Fibroblast of villous mesenchyme (primary cell): ENCODE results near the gene PPP4R1. TPM values are rescaled to one million over a fixed set of nuclear protein-coding genes. Genes with fewer than 3 reads are reported as not detected.

Experiments used
- DNase-seq: peaks from one replicate; pipeline ENCODE4 v3.0.0-alpha.2; 2010; ENCODE audit warnings: low read depth
- H3K4me3 ChIP-seq: 2 replicates; pipeline ENCODE4 v1.5.1; 2011; ENCODE audit warnings: low read depth, mild to moderate bottlenecking, low read length
- CTCF ChIP-seq: IDR thresholded peaks from 2 replicates; pipeline ENCODE4 v1.5.1; 2012; ENCODE audit warnings: low read depth, mild to moderate bottlenecking, low read length; ENCODE audit not compliant: insufficient read depth
- total RNA-seq: library from RNA; depleted of rRNA; stranded (reverse); fragments of >200 nt; gene quantifications from 2 replicates; pipeline ENCODE4 v1.2.3, GENCODE V29; 2012

PPP4R1 gene
- total RNA-seq, 1 donor = 136 TPM

DNA sequence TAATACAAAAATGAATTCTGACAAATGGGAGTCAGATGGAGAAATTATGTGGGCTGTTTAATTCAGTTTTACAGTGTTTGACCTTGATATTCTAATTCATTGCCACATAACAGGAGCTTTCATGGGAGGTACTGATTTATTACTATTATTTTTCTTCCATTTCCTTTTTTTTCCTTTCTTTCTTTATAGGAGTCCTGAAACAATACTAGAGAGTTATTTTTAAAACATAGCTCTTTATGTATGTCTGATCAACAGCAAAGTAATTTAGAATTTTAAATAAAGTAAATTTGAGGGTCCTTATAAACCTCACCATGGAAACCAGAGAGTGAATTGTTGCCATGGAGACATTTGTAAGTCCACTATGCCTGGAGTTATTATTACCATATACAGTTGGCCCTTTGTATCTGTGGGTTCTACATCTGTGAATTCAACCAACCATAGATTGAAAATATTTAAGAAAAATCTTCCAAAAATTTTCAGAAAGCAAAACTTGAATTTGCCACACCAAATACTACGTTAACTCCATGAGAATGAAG lies 40.9 kb upstream of the PPP4R1 start:
- DNase-seq = no peak
- no peak for TF ChIP-seq CTCF
- H3K4me3 ChIP-seq = no peak overlapping the region

DNA sequence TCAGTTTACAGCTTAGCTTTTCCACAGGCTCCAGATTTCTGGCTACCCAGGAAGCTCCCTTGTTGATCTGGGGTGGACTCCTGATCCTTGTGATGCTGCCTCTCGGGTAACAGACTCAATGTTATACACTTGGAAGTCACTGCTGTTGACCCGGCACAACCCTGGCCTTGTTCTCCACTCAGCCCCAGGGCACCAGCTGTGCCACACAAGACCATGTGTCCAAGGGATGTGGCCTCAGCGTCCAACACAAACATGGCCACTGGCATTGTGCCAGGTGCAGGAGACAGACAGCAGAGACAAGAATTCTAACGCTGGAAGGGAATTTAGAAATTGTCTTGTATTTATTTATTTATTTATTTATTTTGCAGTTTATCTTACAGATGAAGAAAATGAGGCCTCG lies 39.0 kb upstream of the PPP4R1 start:
- DNase-seq = no peak
- TF ChIP-seq CTCF = no peak
- H3K4me3 ChIP-seq = no peak overlapping the region

- DNase-seq = no peak
- no peak overlapping the region for H3K4me3 ChIP-seq
- no peak for TF ChIP-seq CTCF
These were observed 34.8 kb upstream of the PPP4R1 start for GRCh38 chr18:9649164-9649540.

DNA sequence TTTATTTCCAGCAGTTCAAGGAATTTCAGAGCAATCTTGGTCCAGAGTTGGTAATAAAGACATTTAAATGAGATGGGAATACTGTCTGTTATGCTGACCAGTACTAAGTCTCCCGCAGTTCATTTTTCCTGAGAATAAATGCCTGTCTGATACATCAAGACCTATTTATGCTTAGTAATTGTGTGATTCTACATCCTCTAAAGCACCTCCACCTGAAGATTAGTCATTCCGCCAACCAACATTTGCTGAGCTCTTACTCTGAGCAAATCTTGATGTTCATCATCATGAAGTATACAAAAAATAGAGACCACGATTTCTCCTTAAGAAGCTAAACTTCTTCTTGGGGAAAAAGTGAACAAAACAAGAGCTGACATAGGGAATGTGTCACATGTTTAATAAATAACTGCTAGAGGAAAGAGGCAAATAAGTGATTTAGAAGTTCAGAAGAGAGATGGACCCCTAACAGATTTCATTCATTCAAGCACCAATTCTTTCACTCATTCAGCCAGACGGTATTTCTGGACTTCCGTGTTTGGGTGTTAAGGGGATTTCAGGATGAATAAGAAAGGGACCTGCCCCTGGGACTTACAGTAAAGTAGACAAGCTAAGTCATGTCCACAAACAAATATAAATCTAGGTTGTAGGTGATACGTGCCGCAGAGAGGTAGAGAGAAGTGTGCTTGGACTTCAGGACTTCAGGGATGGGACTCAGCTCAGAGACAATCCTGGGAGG lies 34.2 kb upstream of the PPP4R1 start:
- no peak overlapping the region for H3K4me3 ChIP-seq
- no peak for TF ChIP-seq CTCF
- DNase-seq = no peak

DNA sequence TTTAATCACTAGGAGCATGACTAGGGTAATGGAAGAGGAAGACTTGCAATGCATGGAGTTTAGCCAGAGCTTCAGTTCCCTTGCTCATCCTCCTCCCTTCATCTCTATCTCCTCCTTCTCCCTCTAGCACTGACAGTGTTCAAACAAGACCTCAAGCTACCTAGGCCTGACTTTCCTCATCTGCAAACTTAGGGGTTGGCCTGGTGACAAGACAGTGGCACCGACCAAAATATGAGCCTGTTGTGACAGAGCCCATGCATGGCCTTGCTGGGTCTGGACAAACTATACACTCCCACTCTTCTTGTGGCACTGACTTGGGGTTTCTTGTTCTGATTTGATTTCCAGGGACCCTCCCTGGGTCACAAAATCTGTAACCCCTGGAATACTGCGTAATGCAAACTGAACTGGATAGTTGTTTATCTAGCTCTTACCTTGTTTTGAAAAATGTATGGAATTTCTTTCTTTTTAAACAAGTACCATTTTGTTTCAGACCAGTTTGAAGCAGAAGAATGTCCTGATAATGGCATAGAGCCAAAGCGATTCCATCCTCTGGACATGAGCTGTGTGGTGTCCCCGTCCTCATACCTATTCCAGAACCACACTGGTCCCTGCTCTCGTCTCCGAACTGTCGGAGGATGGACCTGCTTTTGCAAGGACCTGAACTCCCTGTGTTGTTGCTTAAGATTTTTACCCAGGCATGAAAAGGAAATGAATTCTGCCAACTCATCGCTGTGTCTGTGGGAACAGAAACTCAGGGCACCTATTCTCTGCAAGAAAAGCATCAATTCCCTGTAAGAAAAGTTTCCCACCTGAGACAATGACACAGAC lies 33.4 kb upstream of the PPP4R1 start:
- H3K4me3 ChIP-seq = no peak overlapping the region
- DNase-seq = peak; percentile 36
- no peak for TF ChIP-seq CTCF

DNA sequence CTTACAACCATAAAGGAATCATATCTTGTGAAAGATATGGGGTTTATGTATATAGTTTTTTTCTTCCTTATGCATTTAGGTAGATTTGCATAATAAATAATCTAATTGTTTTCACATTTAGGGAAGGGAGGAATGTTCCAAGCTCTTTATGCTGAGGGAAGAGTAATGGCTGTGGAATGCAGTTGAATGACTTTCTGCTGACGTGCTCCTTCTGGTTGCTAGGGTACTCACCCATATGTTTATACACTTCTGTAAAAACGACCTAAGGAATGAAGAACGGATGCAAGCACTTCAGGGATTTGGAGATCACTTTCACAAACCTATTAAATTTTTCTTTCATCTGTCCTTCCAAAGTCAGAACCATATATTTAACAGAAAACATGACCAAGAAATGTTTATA lies 29.2 kb upstream of the PPP4R1 start:
- no peak overlapping the region for H3K4me3 ChIP-seq

More for the DNA sequence above, 29.2 kb upstream of the PPP4R1 start:
- TF ChIP-seq CTCF = no peak
- DNase-seq = peak; percentile 96
